ENCODE data around the gene BUD23. TPM values are rescaled to one million over a fixed set of nuclear protein-coding genes. Genes with fewer than 3 reads are reported as not detected.

BUD23 gene
- total and polyA plus RNA-seq, 9 of the 15 experiments (the other 6 are each of a cell fraction or from before 2014, with no cell fraction given): 79.5 to 270 (median 150) TPM

GRCh38 chr7:73726083-73726466 lies 42.7 kb downstream of the BUD23 start (continued):
- no peak for TF ChIP-seq NFE2 (IDR thresholded peaks at IDR 0.05; ENCODE audit: low read depth)
- TF ChIP-seq ID3 (CRISPR knock-in tag; IDR thresholded peaks at IDR 0.05): no peak
- TF ChIP-seq ID3 (tag; IDR thresholded peaks at IDR 0.05): no peak
- no peak for TF ChIP-seq NCOA1 (IDR thresholded peaks at IDR 0.05; ENCODE audit: low read depth)
- no peak for TF ChIP-seq ZZZ3 (IDR thresholded peaks at IDR 0.05)
- TF ChIP-seq TFAP4 (CRISPR knock-in tag; IDR thresholded peaks at IDR 0.05; ENCODE audit: borderline replicate concordance): no peak
- no peak for TF ChIP-seq U2AF1 (optimal IDR thresholded peaks at IDR 0.05; ENCODE audit: low read depth, low read length)
- TF ChIP-seq MAX (CRISPR knock-in tag; IDR thresholded peaks at IDR 0.05): no peak
- no peak for TF ChIP-seq NR3C1 (CRISPR knock-in tag; IDR thresholded peaks at IDR 0.05)
- TF ChIP-seq HEY1 (CRISPR knock-in tag; IDR thresholded peaks at IDR 0.05; ENCODE audit: borderline replicate concordance): no peak
- TF ChIP-seq FOXK2 (conservative IDR thresholded peaks at IDR 0.05 in 1 of 2, IDR thresholded peaks at IDR 0.05 in 1 of 2; ENCODE audit: low read depth in 2 of 2): 0 out of 4 replicates have a peak, but pooled peaks of 1 of the 2 experiments have one; percentile 13
- TF ChIP-seq ZC3H11A (IDR thresholded peaks at IDR 0.05; ENCODE audit: low read depth, low read length): no peak
- no peak for TF ChIP-seq TOE1 (IDR thresholded peaks at IDR 0.05; ENCODE audit: borderline replicate concordance)
- no peak for TF ChIP-seq TOE1 (CRISPR knock-in tag; IDR thresholded peaks at IDR 0.05; ENCODE audit: borderline replicate concordance, low read depth)
- TF ChIP-seq ZKSCAN1 (IDR thresholded peaks at IDR 0.05; ENCODE audit: low read depth, low read length): no peak
- no peak for TF ChIP-seq SREBF1 (IDR thresholded peaks at IDR 0.05; ENCODE audit: borderline replicate concordance, low read depth, low read length)
- TF ChIP-seq MED1 (CRISPR knock-in tag; IDR thresholded peaks at IDR 0.05; ENCODE audit: borderline replicate concordance): no peak
- no peak for TF ChIP-seq SP2 (IDR thresholded peaks at IDR 0.05; ENCODE audit: extremely low read depth, low read depth, low read length, poor library complexity, severe bottlenecking)
- 0 out of 4 replicates have a peak, but pooled peaks of 1 of the 2 experiments have one; percentile 60 for TF ChIP-seq BCLAF1 (IDR thresholded peaks at IDR 0.05; ENCODE audit: borderline replicate concordance in 1 of 2, control insufficient read depth in 1 of 2, low read depth in 2 of 2, low read length in 1 of 2)
- no peak for TF ChIP-seq ZNF184 (CRISPR knock-in tag; IDR thresholded peaks at IDR 0.05)
- TF ChIP-seq GATA2 (CRISPR knock-in tag; IDR thresholded peaks at IDR 0.05): no peak
- no peak for TF ChIP-seq HSF4 (CRISPR knock-in tag; IDR thresholded peaks at IDR 0.05; ENCODE audit: borderline replicate concordance)
- no peak for TF ChIP-seq SMAD3 (CRISPR knock-in tag; conservative IDR thresholded peaks at IDR 0.05)
- TF ChIP-seq RAD21 (CRISPR knock-in tag; conservative IDR thresholded peaks at IDR 0.05 in 1 of 2, IDR thresholded peaks at IDR 0.05 in 1 of 2): no peak
- no peak for TF ChIP-seq SUPT5H (IDR thresholded peaks at IDR 0.05)
- 0 out of 2 replicates have a peak, but pooled peaks have one; percentile 17 for TF ChIP-seq NFIC (IDR thresholded peaks at IDR 0.05)
